GM18858 (cell line): Measurements from ENCODE around the gene AGAP1.
"Not testable (repeated sequence)": the region's sequence is repeated elsewhere in the genome, so short reads cannot be mapped to it uniquely, and the experiment has no call there.

Experiments
- ATAC-seq: cut with Tn5 transposase; IDR thresholded peaks from one replicate; pipeline ENCODE4 v1.9.1; 2021; ENCODE audit not compliant: unreplicated experiment

AGAP1 gene

DNA sequence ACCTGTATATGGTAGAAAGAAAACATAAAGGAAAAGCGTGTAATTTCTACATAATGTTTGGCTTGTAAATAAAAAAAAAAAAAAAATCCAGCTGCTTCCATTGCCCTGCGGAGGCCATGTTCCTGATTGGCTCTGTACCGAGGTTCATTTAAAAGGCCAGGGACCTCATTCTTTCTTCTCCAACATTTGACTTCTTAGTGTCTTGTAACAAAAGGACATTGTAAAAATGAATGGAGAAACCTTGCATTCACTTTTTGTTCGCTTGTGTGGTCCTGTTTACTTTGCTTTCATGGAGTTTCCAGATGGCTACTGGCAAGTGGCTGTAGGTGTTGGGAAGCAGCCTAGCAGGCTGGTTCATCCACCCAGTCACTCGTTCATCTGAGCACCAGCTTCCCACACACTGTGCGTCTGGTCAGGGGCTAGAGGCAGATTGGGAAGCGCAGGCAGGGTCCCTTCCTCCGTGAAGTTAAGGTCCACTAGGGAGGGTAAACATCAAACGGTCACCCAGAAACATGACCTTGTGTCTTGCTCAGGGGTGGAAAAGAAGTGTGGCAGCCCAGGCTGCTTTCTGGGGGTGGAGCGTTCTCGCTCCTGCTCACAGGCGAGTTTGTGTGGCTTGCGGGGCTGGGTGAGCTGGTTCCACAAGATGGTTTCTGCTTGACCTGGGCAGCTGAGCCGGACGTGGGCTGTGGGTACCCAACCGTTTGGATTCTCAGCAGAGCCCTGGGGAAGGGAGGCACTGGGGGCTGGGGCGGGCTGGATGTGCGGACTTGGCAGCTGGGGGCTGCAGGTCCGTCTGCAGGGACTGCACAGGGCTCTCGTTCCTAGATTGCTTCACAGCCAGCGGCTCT is 260.7 kb downstream of the AGAP1 start:
- ATAC-seq, result no peak

DNA sequence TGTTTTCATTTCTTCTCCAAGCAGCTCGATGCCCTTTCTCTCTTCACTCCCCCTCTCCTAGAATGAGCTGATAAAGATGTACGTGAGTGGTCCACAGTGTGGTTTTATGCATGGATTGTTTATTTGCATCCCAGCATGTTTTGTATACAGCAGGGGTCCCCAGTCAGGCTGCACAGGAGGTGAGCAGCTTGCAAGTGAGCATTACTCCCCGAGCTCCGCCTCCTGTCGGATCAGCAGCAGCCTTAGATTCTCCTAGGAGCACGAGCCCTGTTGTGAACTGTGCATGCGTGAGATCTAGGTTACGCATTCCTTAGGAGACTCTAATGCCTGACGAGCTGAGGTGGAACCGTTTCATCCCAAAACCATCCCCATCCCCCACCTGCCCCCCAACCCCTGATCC is 262.6 kb downstream of the AGAP1 start:
- ATAC-seq, result no peak

DNA sequence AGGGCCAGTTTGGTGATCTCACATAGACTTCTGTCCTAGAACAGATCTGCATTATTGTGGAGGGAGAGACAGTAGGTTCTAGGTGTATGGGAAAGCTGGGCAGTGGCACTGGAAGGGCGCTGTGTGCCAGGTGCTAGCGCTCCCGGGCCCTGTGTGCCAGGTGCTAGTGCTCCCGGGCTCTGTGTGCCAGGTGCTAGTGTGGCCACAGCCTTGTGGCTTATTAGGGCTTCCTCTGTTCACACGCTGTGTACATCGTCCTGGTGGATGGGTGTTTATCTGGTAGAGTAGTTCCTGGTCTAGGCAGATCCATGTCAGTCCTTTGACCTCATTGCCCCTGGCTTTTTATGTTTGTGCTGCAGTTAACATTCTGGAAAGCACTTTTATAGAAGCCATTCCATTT is 263.4 kb downstream of the AGAP1 start:
- ATAC-seq, result no peak

DNA sequence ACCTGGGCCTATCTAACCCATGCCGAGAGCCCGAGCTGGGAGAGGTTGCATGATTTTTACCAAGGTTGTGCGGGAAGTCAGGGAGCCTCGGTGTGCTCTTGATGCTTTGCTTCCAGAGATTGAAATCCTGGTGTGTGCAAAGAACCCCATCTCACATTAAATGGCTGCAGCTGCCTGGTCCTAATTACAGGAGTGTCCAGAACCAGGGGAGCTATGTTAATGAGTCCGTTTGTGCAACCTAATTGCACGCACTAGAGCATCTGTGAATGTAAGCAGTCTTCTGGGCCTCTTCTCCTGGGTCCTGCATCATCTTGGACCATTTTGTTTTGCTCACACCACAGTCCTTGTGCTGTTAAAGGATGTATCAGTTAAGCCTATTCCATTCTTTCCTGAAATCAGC is 263.8 kb downstream of the AGAP1 start:
- no peak for ATAC-seq

DNA sequence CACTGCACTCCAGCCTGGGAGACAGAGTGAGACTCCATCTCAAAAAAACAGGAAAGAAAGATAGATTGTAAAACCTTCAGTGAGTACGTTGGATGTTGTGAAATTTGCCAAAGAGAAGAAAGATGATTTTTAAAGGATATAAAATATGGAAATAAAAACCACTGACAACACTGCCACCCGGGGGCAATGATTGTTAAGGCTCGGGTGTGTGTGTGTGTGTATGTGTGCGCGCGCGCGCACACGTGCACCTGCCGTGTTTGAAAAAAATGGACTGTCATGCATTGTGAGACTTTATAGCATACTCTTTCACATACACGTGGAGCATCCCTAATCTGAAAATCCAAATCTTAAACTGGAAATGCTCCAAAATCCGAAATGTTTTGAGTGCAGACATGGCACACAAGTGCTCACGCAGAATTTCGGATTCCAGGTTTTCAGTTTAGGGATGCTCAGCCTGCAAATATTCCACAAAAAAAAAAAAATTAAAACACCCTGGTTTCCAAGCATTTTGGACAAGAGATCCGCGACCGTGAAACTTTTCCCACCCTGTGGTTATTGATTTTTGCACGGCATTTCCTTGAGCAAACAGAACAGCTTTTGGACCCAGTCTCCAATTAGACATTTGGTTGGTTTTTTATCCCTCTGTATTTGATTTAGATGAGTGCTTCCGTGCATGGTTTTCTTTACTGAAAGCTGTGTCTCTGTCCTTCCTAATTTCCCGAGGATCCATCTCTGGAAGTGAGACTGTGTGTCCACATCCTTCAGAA is 269.2 kb downstream of the AGAP1 start:
- ATAC-seq, result no peak

DNA sequence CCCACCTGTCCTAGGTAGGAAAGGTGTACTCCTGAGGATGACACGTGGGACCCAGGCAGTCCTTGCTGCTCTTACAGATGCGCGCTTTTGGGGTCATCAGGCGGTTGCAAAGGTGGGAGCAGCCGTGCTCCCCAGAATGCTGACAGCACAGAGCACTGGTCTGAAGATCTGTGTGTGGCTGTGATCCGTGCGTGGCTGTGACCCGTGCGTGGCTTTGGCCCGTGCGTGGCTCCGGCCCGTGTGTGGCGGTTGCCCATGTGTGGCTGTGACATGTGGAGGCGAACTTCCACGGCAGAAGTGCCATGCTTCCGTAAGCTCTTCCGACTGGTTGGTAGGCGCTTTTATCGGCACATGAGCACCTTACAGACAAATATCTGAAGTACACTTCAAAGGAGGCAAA is 270.0 kb downstream of the AGAP1 start:
- ATAC-seq, result no peak

DNA sequence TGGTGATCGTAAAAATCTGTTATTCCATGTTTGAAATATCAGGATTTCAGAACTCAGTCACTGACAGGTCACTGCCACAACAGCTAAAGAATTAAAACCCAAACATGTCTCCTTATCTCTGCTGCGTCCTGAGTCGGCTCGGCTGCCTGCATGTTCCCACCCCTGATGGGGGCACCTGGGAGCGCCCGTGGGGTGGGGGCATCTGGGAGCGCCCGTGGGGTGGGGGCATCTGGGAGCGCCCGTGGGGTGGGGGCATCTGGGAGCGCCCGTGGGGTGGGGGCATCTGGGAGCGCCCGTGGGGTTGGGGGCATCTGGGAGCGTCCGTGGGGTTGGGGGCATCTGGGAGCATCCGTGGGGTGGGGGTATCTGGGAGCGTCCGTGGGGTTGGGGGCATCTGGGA is 270.6 kb downstream of the AGAP1 start:
- ATAC-seq, result not testable (repeated sequence)

DNA sequence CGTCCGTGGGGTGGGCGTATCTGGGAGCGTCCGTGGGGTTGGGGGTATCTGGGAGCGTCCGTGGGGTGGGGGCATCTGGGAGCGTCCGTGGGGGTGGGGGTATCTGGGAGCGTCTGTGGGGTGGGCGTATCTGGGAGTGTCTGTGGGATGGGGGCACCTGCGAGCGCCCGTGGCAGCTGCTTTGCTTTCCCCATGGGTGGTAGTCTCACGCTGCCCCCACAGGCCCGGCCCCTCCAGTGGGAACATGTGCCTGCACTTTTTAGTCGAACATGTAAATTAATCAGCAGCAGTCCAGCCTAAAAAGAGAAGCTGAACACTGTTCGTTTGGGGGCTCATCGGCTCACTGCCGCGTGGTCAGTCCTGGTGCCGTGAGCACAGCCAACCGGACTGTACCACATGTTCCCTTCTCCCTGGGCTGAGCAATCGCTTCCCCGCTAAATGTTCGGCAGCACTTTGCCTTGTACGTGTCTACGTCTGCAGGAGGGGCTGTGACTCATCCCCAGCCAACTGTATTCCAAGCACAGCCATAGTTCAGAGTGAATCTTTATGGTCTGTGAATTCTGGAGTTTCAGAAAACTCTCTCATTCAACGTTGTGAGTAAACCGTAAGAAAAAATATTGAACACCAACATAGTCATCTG is 271.5 kb downstream of the AGAP1 start:
- ATAC-seq, result no peak

DNA sequence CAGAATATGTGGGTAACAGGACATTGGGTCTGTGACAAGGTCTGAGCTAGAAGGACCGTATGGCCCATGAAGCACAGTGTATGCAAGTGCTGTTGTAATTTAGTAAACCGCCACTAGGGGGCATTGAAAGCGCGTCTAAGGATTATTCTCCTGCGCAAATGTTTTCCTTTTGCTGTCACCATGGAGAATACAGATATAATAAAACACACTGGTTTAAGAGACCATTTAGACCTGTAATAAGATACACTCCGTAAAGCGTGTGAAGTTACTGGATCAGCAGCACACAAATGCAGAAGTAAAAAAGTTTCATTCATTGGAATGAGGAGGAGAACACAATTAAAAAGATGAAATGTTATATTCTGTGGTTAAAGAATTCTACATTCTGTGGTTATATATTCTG is 272.4 kb downstream of the AGAP1 start:
- no peak for ATAC-seq

DNA sequence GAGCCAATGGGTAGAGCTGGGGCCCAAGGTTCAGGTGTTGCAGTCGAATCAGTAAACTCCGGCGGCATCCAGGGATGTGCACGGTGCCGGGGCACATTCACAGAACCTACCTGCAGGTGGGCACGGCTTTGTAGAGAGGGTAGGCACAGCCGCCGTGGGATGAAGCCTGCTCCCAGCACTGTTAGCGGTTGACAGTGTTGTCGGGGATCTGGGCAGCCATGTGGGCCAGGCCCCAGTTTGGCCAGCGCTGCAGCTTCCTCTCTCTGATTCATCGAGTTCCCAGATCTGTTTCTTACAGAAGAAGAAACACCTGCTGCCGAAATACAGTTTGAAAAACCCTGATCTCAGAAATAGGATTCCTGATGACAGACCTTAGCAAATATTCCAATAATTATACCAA is 274.8 kb downstream of the AGAP1 start:
- ATAC-seq, result no peak

DNA sequence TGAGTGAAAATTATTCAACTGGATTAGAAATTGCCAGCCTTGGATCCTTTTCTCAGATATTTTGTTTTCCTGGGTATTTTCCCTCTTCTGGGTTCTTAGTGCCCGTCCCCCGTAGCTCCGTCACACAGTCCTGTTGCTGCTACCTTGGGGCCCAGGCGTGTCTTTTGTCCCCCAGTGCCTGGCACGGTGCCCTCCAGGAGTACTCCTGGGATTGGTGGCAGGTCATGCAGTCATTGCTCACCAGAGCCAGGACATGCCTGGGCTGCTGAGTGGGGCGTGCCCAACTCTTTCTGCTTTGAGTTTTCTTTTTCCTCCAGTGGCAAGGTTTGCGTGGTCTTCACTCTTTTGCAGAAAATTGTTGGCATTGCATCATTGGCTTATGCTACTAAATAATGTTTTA is 275.2 kb downstream of the AGAP1 start:
- no peak for ATAC-seq

DNA sequence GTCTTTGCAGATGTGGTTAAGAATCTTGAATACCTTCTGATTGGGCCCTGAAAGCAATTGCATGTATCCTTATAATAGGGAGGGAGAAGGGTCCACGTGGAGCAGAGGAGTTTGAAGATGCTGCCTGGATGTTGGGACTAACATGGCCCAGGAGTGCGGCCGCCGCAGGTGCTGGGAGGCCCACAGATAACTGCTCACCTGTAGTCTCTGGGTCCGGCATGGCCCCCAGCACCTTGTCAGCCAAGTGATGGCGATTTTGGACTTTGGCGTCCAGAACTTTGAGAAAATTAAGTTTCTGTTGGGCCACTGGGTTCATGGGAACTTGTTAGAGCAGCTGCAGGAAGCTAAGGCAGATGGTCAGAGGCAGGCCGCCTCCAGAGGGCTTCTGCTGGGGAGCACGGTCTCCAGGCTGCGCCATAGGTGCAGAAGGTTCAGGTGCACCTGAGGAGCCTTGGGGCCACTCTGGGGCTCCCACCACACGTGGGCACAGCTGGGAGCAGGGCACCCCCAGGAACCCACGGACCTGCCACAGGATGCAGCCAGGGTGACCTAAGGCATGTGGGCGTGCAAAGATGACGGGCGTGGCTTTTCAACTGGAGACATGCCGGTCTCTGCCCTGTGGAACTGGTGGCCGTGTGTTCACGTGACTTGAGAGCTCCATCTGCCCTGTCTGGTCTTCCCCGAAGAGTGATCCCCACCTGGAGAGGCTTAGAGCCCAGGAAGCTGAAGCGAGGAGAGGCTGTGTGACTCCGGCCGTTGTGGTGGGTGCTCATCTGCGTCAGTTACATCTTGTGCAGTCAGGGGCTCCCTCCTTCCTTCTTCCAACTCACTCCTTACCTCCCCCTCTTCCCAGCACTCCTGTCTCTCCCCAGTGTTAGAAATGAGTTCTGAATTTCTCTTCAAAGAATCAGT is 277.3 kb downstream of the AGAP1 start:
- ATAC-seq, result no peak

DNA sequence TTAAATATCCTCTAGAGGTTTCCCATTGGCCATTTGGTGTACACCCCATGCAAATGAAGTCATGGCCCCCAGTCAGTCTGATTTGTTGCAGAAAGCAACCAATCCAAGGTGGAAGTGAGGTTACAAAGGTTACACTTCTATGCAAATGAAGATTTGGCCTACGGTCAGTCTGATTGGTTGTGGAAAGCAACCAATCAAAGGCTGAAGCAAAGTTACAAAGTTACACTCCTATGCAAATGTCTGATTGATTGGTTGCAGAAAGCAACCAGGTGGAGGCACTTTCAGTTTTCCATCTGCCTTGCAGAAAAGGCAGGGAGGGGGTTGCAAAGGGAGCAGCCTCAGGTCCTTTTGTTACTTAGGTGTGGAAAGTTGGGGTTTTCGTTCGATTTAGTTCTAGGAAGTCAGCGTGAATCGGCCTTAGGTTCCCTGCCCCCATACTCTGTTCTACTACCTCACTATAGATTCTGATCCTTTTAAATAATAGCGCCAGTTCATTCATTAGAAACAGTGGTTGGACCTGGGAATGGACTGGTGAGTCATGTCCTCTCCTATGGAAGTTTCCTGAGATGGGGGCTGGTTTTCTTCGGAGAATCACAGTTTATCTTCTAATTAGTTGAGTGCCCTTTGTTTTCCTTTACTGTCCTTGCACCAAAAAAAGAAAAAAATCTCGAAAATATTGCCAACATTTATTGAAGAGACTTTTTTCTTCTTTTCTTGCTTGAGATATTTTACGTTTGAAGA is 279.5 kb downstream of the AGAP1 start:
- no peak for ATAC-seq

DNA sequence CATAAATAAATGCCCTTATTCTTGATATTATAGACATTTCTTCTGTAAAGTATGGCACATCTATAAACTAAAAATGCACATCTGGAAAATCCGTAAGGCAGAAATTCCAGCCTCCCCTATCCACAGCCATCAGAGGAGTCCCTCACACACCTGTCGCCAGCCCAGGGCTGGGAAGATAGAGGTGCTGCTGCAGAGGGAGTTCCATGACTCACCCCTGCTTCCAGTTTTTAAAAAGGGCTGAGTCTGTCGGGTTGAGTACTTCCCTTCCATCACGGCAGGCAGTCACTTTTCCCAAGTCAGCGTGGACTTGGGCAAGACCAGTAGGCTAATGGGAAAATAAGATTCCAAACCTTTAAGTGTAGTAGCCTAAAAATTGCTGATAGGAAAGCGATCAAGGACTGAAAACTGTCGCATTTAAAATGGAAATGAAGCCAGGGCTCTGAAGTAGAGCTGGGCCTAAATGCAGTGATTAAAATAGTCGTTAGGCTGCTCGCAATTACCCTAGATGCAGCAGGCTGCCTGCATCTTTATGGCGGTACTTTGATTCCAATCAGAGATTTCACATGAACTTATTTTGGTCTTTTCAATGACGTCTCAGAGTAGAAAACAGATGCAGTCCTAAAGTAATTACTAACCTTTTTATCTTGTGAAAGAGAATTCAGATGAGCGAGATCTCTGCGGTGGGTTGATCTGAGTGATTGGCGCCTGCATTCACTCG is 280.5 kb downstream of the AGAP1 start:
- no peak for ATAC-seq

DNA sequence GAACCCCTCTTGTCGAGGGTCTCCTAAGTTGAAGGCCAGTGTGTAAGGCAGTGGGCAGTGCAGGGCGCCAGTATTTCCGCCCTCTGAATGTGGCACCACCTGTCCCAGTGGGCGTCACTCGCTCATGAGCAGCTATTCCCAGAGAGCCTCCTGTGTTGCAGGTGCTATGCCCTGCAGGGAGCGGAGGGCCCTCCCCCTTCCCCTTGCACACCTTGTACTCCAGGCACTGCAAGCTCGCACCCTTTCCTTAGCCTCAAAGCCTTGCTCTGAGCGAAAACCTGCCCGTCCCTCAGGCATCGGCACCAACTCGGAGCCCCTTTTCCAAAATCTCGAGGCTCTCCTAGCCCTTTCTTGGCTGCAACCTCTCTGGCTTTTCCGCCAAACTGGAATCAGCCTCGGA is 282.7 kb downstream of the AGAP1 start:
- ATAC-seq, result no peak

DNA sequence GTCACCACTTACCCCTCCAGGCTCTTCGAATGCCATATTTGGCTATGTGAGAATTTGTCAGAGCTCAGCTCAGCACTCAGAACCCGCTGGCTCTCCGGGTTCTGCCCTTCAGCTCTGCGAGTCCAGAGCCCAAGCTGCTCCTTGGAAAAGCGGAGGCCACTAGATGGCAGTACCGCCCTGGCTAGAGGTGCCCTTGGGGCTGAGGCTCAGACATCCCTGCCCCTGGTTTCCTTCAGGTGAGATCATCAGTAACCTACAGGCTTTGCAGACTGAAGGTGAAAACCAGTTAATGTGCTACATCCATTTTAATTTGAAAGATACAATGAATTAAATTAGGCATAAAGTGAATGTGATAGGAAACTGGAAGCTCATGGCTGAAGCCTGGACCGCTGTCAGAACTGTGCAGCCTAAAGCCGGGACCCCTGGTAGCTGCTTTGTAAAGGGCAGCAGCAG is 285.6 kb downstream of the AGAP1 start:
- ATAC-seq, result no peak

DNA sequence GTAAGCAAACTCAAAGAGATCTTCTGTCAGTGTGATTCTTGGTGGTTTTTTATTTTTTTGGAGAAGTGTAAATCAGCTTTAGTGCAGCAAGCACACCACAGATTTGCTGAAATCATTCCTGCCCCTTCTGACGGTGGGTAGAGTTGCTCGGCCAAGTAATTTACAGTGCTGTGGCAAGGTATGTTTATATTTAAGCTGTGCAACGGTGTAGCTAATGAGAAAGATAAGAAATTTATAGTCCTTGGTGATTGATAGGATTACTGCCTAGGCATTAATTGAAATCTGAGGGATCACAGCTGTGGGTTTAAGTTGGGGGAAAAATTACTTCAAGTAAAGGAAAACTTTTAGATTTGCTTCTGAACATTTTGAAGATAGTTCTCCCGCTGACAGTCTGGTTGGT is 286.6 kb downstream of the AGAP1 start:
- ATAC-seq, result no peak

DNA sequence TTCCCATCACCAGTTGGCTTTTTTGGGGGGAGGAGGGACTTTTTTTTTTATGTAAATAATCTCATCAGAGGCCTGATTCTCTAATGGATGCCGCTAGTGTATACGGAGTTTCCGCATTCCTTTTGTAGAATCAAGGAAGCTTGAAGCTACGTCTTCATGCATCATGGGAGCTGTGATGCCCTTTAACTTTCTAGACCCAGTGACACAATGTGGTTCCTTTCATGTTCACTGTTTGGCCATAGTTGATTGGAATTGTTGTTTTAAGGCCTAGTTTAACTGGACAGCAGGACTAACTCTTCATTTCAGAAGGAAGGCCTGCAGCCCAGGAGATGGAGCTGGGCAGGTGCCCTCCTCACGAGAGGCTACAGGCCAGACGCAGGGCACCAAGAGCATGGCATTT is 287.9 kb downstream of the AGAP1 start:
- ATAC-seq, result no peak

DNA sequence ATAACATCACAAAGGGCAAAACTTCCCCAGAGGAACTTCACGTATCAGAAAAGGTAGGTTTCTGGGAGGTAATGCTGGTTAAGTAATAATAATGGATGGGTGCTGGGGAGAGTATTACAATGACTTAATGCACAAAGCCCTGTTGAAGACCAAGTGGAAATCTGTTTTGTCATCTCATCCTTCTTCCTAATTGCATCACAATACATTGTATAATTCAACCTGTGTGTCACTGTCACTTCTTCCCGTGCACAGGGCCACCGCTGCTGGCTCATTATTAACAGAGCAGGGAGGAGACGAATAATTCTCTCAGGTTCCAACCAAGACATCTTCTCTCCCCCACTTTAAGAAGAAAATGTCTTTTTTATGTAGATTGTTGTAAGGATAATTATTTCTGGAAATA is 290.9 kb downstream of the AGAP1 start:
- ATAC-seq, result no peak

DNA sequence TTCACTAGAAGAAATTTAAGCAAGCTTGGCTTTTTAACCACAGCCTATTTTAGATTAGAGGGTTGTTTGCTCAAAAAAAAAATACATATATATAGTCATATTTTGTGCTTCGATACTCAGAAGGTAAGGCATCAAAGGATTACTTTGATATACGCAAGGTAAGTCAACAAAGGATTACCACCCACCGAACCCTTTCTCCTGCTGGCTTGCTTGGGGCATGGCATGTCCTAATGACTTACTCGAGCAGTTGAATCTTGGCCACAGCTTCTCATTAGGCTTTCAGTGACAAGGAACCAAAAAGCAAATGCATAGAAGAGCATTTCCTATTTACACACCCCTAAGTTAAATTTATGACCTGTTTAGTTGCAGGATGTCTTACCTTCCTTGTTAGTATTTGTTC is 295.7 kb downstream of the AGAP1 start:
- ATAC-seq, result no peak
